Lower lobe of right lung (tissue), 2 donors: ENCODE data around the gene IGFALS. TPM values are rescaled to one million over a fixed set of nuclear protein-coding genes. Genes with fewer than 3 reads are reported as not detected.

Experiments used
- ATAC-seq, 2 donors: fragments of 200-7000 bp; cut with Tn5 transposase; one replicate each; pipeline ENCODE4 v1.9.1; 2020 to 2022; ENCODE audit warnings: mild to moderate bottlenecking in 2 of 2, moderate library complexity in 2 of 2
- DNase-seq: peaks from one replicate; pipeline ENCODE4 v3.0.0-alpha.2; 2020
- H3K27ac ChIP-seq: fragments of 200-600 bp; one replicate; pipeline ENCODE4 v1.8.0; 2022
- H3K27me3 ChIP-seq: fragments of 200-600 bp; one replicate; pipeline ENCODE4 v1.8.0; 2022; ENCODE audit warnings: low read depth
- H3K36me3 ChIP-seq: fragments of 200-600 bp; one replicate; pipeline ENCODE4 v1.8.0; 2022; ENCODE audit warnings: mild to moderate bottlenecking
- H3K4me1 ChIP-seq: fragments of 200-600 bp; one replicate; pipeline ENCODE4 v1.8.0; 2022
- H3K4me3 ChIP-seq: fragments of 200-600 bp; one replicate; pipeline ENCODE4 v1.8.0; 2022; ENCODE audit warnings: mild to moderate bottlenecking
- H3K9me3 ChIP-seq: fragments of 200-600 bp; one replicate; pipeline ENCODE4 v1.8.0; 2022
- intact Hi-C: fragments of 100-400 bp; cut with DNase I; formaldehyde crosslinking; loops from one replicate; pipeline ENCODE4 v1.11.0; 2022
- total RNA-seq: library from RNA; stranded (reverse); fragmentation: NEBNext Ultra II Directional; extraction: Animal tissue kit (Norgen Biotek cat#: 25700); gene quantifications from one replicate; pipeline ENCODE4 v1.2.1, GENCODE V29; 2021
- TF ChIP-seq, protein P1 (sequence below): fragments of 200-600 bp; IDR thresholded peaks from one replicate; pipeline ENCODE4 v1.8.0; 2022; ENCODE audit warnings: antibody characterized with exemption, mild to moderate bottlenecking
- donor health status: DM: no; HTN: yes; CAD: no; lungs with severe emphysema.

The IGFALS gene
- total RNA-seq, 1 donor from 2014 or later, result 0.97 TPM

DNA sequence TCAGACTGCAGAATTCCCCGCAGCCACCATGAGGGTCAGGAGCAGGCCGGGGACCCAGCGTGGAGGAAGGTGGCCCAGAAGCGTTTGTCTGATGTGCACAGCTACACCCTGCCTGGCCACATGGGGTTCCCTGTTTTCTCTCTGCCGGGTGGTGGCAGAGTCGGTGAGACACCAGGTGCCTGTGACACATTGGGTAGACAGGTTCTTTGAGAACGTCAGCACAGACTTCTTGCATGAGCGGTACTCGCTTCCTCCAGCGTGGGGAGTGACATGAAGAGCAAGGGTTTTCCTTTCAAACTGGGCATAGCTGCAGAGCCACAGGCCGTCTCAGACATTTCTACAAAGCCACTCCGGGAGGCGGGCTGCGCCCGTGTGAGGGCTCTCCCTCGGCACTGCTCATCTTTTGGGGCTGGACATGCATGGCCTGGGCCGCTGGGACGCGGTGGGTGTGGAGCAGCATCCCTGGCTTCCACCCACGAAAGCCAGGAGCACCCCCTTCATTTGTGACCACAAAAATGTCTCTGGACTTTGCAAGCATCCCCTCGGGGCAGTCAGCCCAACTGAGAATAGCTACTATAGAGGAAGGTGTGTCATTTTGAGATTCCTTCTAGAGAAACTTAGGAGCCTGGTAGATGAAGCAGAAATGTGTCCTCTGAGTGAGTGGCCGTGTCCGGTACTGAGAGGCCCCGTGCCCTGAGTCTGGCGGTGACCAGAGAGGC lies 48.2 kb downstream of the IGFALS start:
- DNase-seq (no peak), ATAC-seq (no peak)
- Histone ChIP-seq H3K4me3 (no peak overlapping the region), H3K27ac (no peak overlapping the region), H3K4me1 (no peaks in the 10 kb centered on the region), H3K9me3 (no peaks in the 10 kb centered on the region), H3K36me3 (peaks cover 92% of the 10 kb centered on the region), H3K27me3 (no peaks in the 10 kb centered on the region)
- TF ChIP-seq, protein P1, sequence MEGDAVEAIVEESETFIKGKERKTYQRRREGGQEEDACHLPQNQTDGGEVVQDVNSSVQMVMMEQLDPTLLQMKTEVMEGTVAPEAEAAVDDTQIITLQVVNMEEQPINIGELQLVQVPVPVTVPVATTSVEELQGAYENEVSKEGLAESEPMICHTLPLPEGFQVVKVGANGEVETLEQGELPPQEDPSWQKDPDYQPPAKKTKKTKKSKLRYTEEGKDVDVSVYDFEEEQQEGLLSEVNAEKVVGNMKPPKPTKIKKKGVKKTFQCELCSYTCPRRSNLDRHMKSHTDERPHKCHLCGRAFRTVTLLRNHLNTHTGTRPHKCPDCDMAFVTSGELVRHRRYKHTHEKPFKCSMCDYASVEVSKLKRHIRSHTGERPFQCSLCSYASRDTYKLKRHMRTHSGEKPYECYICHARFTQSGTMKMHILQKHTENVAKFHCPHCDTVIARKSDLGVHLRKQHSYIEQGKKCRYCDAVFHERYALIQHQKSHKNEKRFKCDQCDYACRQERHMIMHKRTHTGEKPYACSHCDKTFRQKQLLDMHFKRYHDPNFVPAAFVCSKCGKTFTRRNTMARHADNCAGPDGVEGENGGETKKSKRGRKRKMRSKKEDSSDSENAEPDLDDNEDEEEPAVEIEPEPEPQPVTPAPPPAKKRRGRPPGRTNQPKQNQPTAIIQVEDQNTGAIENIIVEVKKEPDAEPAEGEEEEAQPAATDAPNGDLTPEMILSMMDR, result no peak
- intact Hi-C loops, result no loop called here

DNA sequence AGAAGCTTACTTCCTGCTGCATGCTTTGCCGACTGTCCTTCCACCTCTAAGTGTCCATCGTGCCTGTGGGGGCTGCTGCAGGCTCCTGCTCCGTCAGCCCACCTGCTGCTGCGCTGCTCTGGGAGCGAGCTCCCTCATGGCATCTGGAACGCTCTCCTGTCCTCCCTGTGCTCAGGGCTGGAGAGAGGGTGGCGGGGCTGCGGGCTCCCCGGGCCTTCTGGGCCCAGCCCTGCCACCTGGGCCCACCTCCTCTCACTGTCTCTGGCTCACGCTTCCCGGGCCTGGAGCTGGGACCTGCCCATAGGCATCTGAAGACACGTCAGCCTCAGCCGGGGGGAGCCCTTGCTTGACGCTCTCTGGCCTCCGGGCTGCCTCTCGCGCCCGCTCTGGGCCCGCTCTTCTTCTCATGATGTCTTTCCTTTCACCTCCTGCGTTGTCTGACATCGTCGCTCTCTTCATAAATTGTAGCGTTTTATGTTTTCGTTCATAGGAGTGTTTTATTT lies 49.1 kb downstream of the IGFALS start:
- intact Hi-C loops, result no loop called here
- Histone ChIP-seq H3K27me3 (no peaks in the 10 kb centered on the region), H3K4me3 (no peak overlapping the region), H3K27ac (no peak overlapping the region), H3K4me1 (no peaks in the 10 kb centered on the region), H3K9me3 (no peaks in the 10 kb centered on the region), H3K36me3 (peaks cover 84% of the 10 kb centered on the region)
- TF ChIP-seq, protein P1, result no peak
- ATAC-seq, result no peak
- DNase-seq, result no peak

- no peaks in the 10 kb centered on the region for H3K27me3 ChIP-seq
- H3K27ac ChIP-seq, result no peak overlapping the region
- H3K9me3 ChIP-seq, result no peaks in the 10 kb centered on the region
- DNase-seq, result no peak
- intact Hi-C loops, result no loop called here
- no peak for ATAC-seq
- H3K36me3 ChIP-seq, result peaks cover 76% of the 10 kb centered on the region
- TF ChIP-seq, protein P1, result no peak
- no peak overlapping the region for H3K4me3 ChIP-seq
- no peaks in the 10 kb centered on the region for H3K4me1 ChIP-seq
These were observed 49.8 kb downstream of the IGFALS start for GRCh38 chr16:1743376-1744337.

DNA sequence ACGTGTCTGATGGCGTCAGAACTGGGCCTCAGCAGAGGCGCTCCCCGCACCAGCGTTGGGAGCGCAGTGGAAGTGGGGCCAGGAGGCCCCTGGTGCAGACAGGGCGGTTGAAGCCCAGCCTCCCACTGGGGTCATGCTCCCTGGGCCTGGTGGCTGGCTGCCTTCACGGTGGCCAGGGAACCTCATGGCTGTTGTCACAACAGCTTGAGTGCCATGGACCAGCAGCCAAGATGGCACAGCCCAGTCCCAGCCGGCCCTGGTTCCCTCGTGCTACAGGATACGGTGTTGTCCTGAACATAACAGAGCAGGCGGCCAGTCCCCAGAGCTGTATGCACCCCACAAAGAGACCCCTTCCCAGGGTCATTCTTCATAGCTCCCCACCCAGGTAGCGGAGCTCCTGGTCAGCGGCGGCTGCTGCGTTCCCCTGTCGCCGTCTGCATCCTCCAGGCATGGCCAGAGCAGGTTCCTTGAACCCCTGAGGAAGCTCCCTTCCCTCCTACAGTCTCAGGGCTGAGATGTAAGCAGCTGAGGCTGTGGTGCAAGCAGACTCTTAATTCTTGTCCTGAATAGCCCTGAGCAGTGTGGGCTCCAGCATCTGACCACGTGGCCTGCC lies 51.8 kb downstream of the IGFALS start:
- H3K9me3 ChIP-seq, result no peaks in the 10 kb centered on the region
- H3K4me1 ChIP-seq, result no peaks in the 10 kb centered on the region
- H3K27me3 ChIP-seq, result no peaks in the 10 kb centered on the region
- H3K4me3 ChIP-seq, result no peak overlapping the region
- no peak overlapping the region for H3K27ac ChIP-seq
- TF ChIP-seq, protein P1, result no peak
- DNase-seq, result no peak
- intact Hi-C loops, result no loop called here
- peak in 1 of 2 donors; percentile 19 for ATAC-seq
- peaks cover 56% of the 10 kb centered on the region for H3K36me3 ChIP-seq

DNA sequence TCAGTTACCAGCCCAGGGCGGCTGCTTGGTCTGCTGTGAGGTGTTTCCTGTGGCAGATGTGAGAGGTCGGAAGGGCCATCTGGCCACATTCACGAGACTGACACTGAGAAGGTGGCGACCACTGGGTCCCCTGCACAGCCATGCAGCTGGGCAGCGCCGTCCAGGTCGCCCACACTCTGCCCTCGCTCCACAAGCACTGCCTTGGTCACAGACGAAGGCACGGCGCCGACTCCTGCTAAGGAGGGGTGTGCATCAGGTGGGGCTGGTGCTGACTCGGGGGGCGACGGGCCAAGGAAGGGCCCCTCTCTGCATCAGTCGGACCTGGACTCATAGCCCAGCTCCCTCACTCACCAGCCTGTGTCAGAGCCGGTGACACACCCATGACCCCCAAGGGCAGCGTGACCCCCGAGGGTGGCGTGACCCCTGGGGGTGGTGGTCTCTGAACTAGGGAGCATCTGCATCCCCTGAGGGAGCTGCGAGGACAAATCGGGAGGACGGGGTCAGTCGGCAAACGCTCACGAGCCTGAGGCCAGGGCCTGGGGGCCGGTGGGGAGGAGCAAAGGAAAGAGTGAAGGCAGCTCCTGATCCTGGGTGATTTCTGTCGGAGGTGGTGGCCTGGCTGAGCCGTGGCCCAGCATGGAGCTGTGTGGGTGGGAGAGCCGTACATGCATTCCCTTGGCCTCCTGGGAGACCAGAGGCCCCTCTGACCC lies 52.6 kb downstream of the IGFALS start:
- peaks cover 49% of the 10 kb centered on the region for H3K36me3 ChIP-seq
- H3K27ac ChIP-seq, result no peak overlapping the region
- H3K9me3 ChIP-seq, result no peaks in the 10 kb centered on the region
- ATAC-seq (peak in 1 of 2 donors; percentile 14), DNase-seq (no peak)
- no peaks in the 10 kb centered on the region for H3K4me1 ChIP-seq
- no peak overlapping the region for H3K4me3 ChIP-seq
- TF ChIP-seq, protein P1, result no peak
- H3K27me3 ChIP-seq, result no peaks in the 10 kb centered on the region
- intact Hi-C loops, result no loop called here
